ENCODE measurements around the gene PRKCZ. TPM values are rescaled to one million over a fixed set of nuclear protein-coding genes. Genes with fewer than 3 reads are reported as not detected.

Gene PRKCZ
- total and polyA plus RNA-seq, 2 experiments from 2014 or later: 26.2 to 36.9 TPM

DNA sequence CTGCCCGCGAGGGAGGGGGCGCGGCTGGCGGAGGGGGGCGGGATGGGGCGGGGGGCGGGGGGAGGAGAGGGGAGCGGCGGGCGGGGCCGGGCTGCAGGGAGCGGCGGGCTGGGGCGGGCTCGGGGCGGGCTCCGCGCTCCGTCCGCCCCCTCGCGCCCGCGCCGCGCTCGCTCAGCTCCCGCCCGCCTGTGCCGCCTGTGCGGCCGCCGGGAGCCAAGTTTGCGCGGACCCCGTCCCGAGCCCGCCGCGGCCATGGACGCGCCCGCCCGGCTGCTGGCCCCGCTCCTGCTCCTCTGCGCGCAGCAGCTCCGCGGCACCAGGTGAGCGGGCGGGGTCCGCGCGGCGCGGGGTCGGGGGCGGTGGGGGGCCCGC, 31.1 kb upstream of the PRKCZ start, which contains the start of gene GABRD:
TSS of gene GABRD (plus strand) at position 174 of the 372 bp plus-strand sequence. CDS start at position 253, 79 bp downstream.
- TF ChIP-seq NANOG (IDR thresholded peaks at IDR 0.05; ENCODE audit: borderline replicate concordance) (no peak), POLR2AphosphoS5 (IDR thresholded peaks at IDR 0.05; ENCODE audit: low read depth) (no peak), STAT1 (IDR thresholded peaks at IDR 0.05; ENCODE audit: unreplicated experiment) (no peak), ZNF331 (CRISPR knock-in tag; IDR thresholded peaks at IDR 0.05; ENCODE audit: low read depth) (no peak), CREB1 (CRISPR knock-in tag; IDR thresholded peaks at IDR 0.05; ENCODE audit: low read depth) (no peak), EZH2 (IDR thresholded peaks at IDR 0.05; ENCODE audit: low read depth, unreplicated experiment) (no peak), JUNB (IDR thresholded peaks at IDR 0.05; ENCODE audit: unreplicated experiment) (no peak), ZNF114 (CRISPR knock-in tag; IDR thresholded peaks at IDR 0.05) (no peak)
- TF ChIP-seq, protein P1, sequence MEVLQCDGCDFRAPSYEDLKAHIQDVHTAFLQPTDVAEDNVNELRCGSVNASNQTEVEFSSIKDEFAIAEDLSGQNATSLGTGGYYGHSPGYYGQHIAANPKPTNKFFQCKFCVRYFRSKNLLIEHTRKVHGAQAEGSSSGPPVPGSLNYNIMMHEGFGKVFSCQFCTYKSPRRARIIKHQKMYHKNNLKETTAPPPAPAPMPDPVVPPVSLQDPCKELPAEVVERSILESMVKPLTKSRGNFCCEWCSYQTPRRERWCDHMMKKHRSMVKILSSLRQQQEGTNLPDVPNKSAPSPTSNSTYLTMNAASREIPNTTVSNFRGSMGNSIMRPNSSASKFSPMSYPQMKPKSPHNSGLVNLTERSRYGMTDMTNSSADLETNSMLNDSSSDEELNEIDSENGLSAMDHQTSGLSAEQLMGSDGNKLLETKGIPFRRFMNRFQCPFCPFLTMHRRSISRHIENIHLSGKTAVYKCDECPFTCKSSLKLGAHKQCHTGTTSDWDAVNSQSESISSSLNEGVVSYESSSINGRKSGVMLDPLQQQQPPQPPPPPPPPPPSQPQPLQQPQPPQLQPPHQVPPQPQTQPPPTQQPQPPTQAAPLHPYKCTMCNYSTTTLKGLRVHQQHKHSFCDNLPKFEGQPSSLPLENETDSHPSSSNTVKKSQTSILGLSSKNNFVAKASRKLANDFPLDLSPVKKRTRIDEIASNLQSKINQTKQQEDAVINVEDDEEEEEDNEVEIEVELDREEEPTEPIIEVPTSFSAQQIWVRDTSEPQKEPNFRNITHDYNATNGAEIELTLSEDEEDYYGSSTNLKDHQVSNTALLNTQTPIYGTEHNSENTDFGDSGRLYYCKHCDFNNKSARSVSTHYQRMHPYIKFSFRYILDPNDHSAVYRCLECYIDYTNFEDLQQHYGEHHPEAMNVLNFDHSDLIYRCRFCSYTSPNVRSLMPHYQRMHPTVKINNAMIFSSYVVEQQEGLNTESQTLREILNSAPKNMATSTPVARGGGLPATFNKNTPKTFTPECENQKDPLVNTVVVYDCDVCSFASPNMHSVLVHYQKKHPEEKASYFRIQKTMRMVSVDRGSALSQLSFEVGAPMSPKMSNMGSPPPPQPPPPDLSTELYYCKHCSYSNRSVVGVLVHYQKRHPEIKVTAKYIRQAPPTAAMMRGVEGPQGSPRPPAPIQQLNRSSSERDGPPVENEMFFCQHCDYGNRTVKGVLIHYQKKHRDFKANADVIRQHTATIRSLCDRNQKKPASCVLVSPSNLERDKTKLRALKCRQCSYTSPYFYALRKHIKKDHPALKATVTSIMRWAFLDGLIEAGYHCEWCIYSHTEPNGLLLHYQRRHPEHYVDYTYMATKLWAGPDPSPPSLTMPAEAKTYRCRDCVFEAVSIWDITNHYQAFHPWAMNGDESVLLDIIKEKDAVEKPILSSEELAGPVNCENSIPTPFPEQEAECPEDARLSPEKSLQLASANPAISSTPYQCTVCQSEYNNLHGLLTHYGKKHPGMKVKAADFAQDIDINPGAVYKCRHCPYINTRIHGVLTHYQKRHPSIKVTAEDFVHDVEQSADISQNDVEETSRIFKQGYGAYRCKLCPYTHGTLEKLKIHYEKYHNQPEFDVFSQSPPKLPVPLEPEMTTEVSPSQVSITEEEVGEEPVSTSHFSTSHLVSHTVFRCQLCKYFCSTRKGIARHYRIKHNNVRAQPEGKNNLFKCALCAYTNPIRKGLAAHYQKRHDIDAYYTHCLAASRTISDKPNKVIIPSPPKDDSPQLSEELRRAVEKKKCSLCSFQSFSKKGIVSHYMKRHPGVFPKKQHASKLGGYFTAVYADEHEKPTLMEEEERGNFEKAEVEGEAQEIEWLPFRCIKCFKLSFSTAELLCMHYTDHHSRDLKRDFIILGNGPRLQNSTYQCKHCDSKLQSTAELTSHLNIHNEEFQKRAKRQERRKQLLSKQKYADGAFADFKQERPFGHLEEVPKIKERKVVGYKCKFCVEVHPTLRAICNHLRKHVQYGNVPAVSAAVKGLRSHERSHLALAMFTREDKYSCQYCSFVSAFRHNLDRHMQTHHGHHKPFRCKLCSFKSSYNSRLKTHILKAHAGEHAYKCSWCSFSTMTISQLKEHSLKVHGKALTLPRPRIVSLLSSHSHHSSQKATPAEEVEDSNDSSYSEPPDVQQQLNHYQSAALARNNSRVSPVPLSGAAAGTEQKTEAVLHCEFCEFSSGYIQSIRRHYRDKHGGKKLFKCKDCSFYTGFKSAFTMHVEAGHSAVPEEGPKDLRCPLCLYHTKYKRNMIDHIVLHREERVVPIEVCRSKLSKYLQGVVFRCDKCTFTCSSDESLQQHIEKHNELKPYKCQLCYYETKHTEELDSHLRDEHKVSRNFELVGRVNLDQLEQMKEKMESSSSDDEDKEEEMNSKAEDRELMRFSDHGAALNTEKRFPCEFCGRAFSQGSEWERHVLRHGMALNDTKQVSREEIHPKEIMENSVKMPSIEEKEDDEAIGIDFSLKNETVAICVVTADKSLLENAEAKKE (CRISPR knock-in tag; IDR thresholded peaks at IDR 0.05): no peak
- TF ChIP-seq, protein P2, sequence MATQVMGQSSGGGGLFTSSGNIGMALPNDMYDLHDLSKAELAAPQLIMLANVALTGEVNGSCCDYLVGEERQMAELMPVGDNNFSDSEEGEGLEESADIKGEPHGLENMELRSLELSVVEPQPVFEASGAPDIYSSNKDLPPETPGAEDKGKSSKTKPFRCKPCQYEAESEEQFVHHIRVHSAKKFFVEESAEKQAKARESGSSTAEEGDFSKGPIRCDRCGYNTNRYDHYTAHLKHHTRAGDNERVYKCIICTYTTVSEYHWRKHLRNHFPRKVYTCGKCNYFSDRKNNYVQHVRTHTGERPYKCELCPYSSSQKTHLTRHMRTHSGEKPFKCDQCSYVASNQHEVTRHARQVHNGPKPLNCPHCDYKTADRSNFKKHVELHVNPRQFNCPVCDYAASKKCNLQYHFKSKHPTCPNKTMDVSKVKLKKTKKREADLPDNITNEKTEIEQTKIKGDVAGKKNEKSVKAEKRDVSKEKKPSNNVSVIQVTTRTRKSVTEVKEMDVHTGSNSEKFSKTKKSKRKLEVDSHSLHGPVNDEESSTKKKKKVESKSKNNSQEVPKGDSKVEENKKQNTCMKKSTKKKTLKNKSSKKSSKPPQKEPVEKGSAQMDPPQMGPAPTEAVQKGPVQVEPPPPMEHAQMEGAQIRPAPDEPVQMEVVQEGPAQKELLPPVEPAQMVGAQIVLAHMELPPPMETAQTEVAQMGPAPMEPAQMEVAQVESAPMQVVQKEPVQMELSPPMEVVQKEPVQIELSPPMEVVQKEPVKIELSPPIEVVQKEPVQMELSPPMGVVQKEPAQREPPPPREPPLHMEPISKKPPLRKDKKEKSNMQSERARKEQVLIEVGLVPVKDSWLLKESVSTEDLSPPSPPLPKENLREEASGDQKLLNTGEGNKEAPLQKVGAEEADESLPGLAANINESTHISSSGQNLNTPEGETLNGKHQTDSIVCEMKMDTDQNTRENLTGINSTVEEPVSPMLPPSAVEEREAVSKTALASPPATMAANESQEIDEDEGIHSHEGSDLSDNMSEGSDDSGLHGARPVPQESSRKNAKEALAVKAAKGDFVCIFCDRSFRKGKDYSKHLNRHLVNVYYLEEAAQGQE (IDR thresholded peaks at IDR 0.05; ENCODE audit: unreplicated experiment): no peak
- TF ChIP-seq, protein P3, sequence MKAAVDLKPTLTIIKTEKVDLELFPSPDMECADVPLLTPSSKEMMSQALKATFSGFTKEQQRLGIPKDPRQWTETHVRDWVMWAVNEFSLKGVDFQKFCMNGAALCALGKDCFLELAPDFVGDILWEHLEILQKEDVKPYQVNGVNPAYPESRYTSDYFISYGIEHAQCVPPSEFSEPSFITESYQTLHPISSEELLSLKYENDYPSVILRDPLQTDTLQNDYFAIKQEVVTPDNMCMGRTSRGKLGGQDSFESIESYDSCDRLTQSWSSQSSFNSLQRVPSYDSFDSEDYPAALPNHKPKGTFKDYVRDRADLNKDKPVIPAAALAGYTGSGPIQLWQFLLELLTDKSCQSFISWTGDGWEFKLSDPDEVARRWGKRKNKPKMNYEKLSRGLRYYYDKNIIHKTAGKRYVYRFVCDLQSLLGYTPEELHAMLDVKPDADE (IDR thresholded peaks at IDR 0.05): no peak
- H3K4me3 ChIP-seq: peak within 1 kb of the TSS; percentile 57

More for the DNA sequence above, 31.1 kb upstream of the PRKCZ start, which contains the start of gene GABRD:
- peaks cover 40% of the 10 kb centered on the region for H3K27me3 Mint-ChIP-seq (ENCODE audit: insufficient read depth, low read depth, poor library complexity)
- H2AFZ ChIP-seq: peak within 1 kb of the TSS; percentile 90
- H3K27me3 ChIP-seq (ENCODE audit: insufficient read depth): peaks cover 14% of the 10 kb centered on the region
- H3K4me1 Mint-ChIP-seq: peaks cover 9% of the 10 kb centered on the region
- DNase-seq (ENCODE audit: low spot score): peak; percentile 61
- no peak within 1 kb of the TSS for H3K27ac Mint-ChIP-seq
- H3K36me3 Mint-ChIP-seq (ENCODE audit: low read depth): no peaks in the 10 kb centered on the region
- peaks cover 7% of the 10 kb centered on the region; the same call in 1 of the 2 replicates for H3F3A ChIP-seq (replicated peaks; ENCODE audit: low read depth)
- no peaks in the 10 kb centered on the region for H4K20me1 ChIP-seq (replicated peaks; ENCODE audit: insufficient read depth)
- peaks cover 8% of the 10 kb centered on the region; the same call in 1 of the 2 replicates for H3K4me1 ChIP-seq (ENCODE audit: insufficient read depth)
- peak; percentile 29 for ATAC-seq
- H3K9me3 Mint-ChIP-seq: no peaks in the 10 kb centered on the region
- no peaks in the 10 kb centered on the region for H3K9me2 ChIP-seq (ENCODE audit: insufficient read depth)
- peak within 1 kb of the TSS; percentile 74 for H3K4me3 Mint-ChIP-seq
- no peak within 1 kb of the TSS for H3K27ac ChIP-seq (ENCODE audit: low read depth)
- H3K4me2 ChIP-seq: peak within 1 kb of the TSS; percentile 75
- H3K79me2 ChIP-seq (replicated peaks; ENCODE audit: insufficient read depth): no peaks in the 10 kb centered on the region
- H3K36me3 ChIP-seq (ENCODE audit: insufficient read depth): no peaks in the 10 kb centered on the region
